Retina (tissue), 1 donor: ENCODE measurements around the gene SHOC2.

ENCODE experiments used
- DNase-seq: peaks from one replicate; pipeline ENCODE4 v3.0.0-alpha.2; 2016

The SHOC2 gene

GRCh38 chr10:110919349-110919931, at the start of gene SHOC2:
TSS of gene SHOC2 (plus strand) at chr10:110919604. CDS start at chr10:110964359, 44,755 bp downstream.
- no peak for DNase-seq

GRCh38 chr10:110870823-110871297, 48.5 kb upstream of the SHOC2 start:
- DNase-seq: no peak

GRCh38 chr10:110871298-110872084, 47.9 kb upstream of the SHOC2 start, which contains the start of gene PDCD4:
TSS of gene PDCD4 (plus strand) at chr10:110871928. CDS start at chr10:110876028, 4,100 bp downstream.
- peak; percentile 99 for DNase-seq

GRCh38 chr10:110872145-110872983, 47.0 kb upstream of the SHOC2 start:
- DNase-seq: peak; percentile 89

- DNase-seq: peak; percentile 33
Measured at GRCh38 chr10:110872984-110873923, 46.1 kb upstream of the SHOC2 start.

- no peak for DNase-seq
Measured at GRCh38 chr10:110873951-110874350, 45.5 kb upstream of the SHOC2 start.

GRCh38 chr10:110876000-110876399, 43.4 kb upstream of the SHOC2 start:
- no peak for DNase-seq

- no peak for DNase-seq
Measured at GRCh38 chr10:110876788-110877187, 42.6 kb upstream of the SHOC2 start.

GRCh38 chr10:110880012-110880411, 39.4 kb upstream of the SHOC2 start:
- DNase-seq: no peak

- no peak for DNase-seq
Measured at GRCh38 chr10:110881247-110881646, 38.2 kb upstream of the SHOC2 start.

- DNase-seq: no peak
Measured at GRCh38 chr10:110881905-110882304, 37.5 kb upstream of the SHOC2 start.

GRCh38 chr10:110883924-110884323, 35.5 kb upstream of the SHOC2 start:
- DNase-seq: no peak

GRCh38 chr10:110885932-110886674, 33.3 kb upstream of the SHOC2 start:
- DNase-seq: no peak

- DNase-seq: no peak
Measured at GRCh38 chr10:110887560-110887959, 31.8 kb upstream of the SHOC2 start.

- DNase-seq: no peak
Measured at GRCh38 chr10:110892602-110893288, 26.7 kb upstream of the SHOC2 start.

- peak; percentile 26 for DNase-seq
Measured at GRCh38 chr10:110893559-110894179, 25.7 kb upstream of the SHOC2 start.

GRCh38 chr10:110897184-110897583, 22.2 kb upstream of the SHOC2 start:
- DNase-seq: no peak

GRCh38 chr10:110898391-110898790, 21.0 kb upstream of the SHOC2 start:
- no peak for DNase-seq

- no peak for DNase-seq
Measured at GRCh38 chr10:110900983-110901382, 18.4 kb upstream of the SHOC2 start.
